Uterus (tissue), 2 donors: ENCODE results near the gene SLC36A4.

ENCODE experiments used
- CTCF ChIP-seq, 4 experiments: fragments of 200-600 bp in 2 of 4; fragments of 450-650 bp in 2 of 4; sonication (generic) in 2 of 4; IDR thresholded peaks; one replicate each; pipeline ENCODE4 v1.5.1; 2016 to 2019; ENCODE audit warnings: antibody characterized with exemption in 4 of 4, mild to moderate bottlenecking in 2 of 4, moderate library complexity in 1 of 4
- POLR2A ChIP-seq, 2 donors: fragments of 450-650 bp; IDR thresholded peaks; one replicate each; pipeline ENCODE4 v1.6.1; 2016; ENCODE audit warnings: antibody characterized with exemption in 2 of 2, mild to moderate bottlenecking in 1 of 2, moderate library complexity in 1 of 2

- TF ChIP-seq CTCF (IDR thresholded peaks at IDR 0.05) (no peak), POLR2A (IDR thresholded peaks at IDR 0.05) (no peak)
Observed at GRCh38 chr11:93143800-93144199, 54.0 kb downstream of the SLC36A4 start.
